Skeletal muscle tissue (tissue), 4 donors: ENCODE results near the gene EDRF1. TPM values are rescaled to one million over a fixed set of nuclear protein-coding genes. Genes with fewer than 3 reads are reported as not detected.

ENCODE experiments used
- H3K27ac ChIP-seq: one replicate; pipeline ENCODE4 v1.7.0; 2013; ENCODE audit warnings: mild to moderate bottlenecking, low read depth, low read length, inconsistent platforms
- H3K27me3 ChIP-seq, 3 donors: one replicate each; pipeline ENCODE4 v1.7.0; 2013; ENCODE audit warnings: low read length in 3 of 3; ENCODE audit not compliant: control insufficient read depth in 3 of 3, insufficient read depth in 3 of 3
- H3K36me3 ChIP-seq, 3 donors: one replicate each; pipeline ENCODE4 v1.7.0; 2013; ENCODE audit warnings: low read length in 3 of 3; ENCODE audit not compliant: control insufficient read depth in 3 of 3, insufficient read depth in 3 of 3
- H3K4me1 ChIP-seq, 3 donors: one replicate each; pipeline ENCODE4 v1.7.0; 2013; ENCODE audit warnings: low read length in 3 of 3, mild to moderate bottlenecking in 3 of 3; ENCODE audit not compliant: control insufficient read depth in 3 of 3, insufficient read depth in 3 of 3
- H3K4me3 ChIP-seq, 3 donors: one replicate each; pipeline ENCODE4 v1.7.0; 2013; ENCODE audit warnings: low read length in 3 of 3
- H3K9ac ChIP-seq, 3 donors: one replicate each; pipeline ENCODE4 v1.7.0; 2013; ENCODE audit warnings: low read length in 3 of 3, mild to moderate bottlenecking in 3 of 3, moderate library complexity in 2 of 3, low read depth in 1 of 3
- H3K9me3 ChIP-seq, 3 donors: one replicate each; pipeline ENCODE4 v1.7.0; 2013; ENCODE audit warnings: low read length in 3 of 3; ENCODE audit not compliant: control insufficient read depth in 3 of 3
- total RNA-seq: library from RNA; depleted of rRNA; stranded (reverse); fragments of >200 nt; gene quantifications from one replicate; pipeline ENCODE4 v1.2.3, GENCODE V29; 2014
- donor health status: Osteomylitis.

Gene EDRF1
- total RNA-seq, 1 donor from 2014 or later = 22.4 TPM

GRCh38 chr10:125757742-125758141 lies 38.2 kb downstream of the EDRF1 start:
- no peak overlapping the region for H3K27ac ChIP-seq
- H3K9me3 ChIP-seq = no peaks in the 10 kb centered on the region
- peaks cover 18 to 63% (median 51%) of the 10 kb centered on the region in 3 donors for H3K36me3 ChIP-seq
- no peaks in the 10 kb centered on the region for H3K4me1 ChIP-seq
- H3K27me3 ChIP-seq = no peaks in the 10 kb centered on the region
- H3K9ac ChIP-seq = no peak overlapping the region
- H3K4me3 ChIP-seq = no peak overlapping the region

GRCh38 chr10:125761961-125762360 lies 42.5 kb downstream of the EDRF1 start:
- Histone ChIP-seq H3K36me3 (peaks cover 31 to 68% (median 53%) of the 10 kb centered on the region in 3 donors), H3K4me1 (no peaks in the 10 kb centered on the region), H3K27me3 (no peaks in the 10 kb centered on the region), H3K27ac (no peak overlapping the region), H3K9ac (no peak overlapping the region), H3K9me3 (no peaks in the 10 kb centered on the region), H3K4me3 (no peak overlapping the region)

DNA sequence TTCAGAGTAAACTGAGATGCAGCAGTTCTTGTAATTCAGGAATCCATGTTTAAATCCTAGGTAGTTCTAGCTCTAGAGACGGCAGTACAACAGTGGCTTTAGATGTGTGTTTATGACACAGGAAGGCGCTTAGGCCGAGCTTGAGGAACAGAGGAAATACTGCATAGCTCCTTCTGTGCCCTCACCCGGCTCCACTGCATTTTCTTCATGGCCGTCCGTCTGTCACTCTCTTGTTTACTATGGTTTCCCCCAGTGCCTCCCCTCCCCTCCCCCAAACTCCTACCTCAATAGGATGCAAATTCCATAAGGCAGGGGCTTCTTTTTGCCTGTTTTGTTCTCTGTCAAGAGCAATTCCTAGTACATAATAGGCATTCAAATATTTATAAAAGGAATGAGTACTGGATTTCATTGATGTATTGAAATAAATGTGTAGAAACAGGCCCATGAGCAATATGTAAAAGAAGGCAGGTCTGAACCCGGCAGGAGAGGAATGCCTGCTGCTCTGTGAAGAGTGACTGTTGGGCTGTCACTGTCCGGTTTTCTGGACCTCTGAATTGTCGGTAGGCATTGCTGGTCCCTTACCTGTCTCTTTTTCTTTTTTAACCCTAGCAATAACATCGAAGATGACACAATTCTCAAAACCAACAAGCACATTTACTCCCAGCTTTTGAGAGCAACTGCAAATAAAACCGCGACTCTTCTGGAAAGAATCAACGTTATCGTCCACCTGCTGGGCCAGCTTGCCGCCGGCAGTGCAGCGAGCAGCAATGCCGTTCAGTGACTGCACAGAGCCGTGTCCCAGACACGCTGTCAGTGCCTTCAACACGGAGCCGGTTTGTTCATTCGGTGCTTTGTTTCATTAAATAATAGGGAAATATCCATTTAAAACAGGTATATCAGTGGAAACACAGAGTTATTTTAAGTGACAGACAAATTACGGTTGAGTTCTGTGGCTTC lies 43.5 kb downstream of the EDRF1 start:
- H3K4me3 ChIP-seq = no peak overlapping the region
- no peak overlapping the region for H3K27ac ChIP-seq
- H3K27me3 ChIP-seq = no peaks in the 10 kb centered on the region
- no peak overlapping the region for H3K9ac ChIP-seq
- peaks cover 31 to 59% (median 47%) of the 10 kb centered on the region in 3 donors for H3K36me3 ChIP-seq
- no peaks in the 10 kb centered on the region for H3K4me1 ChIP-seq
- H3K9me3 ChIP-seq = no peaks in the 10 kb centered on the region

GRCh38 chr10:125765835-125766234 lies 46.3 kb downstream of the EDRF1 start:
- H3K4me3 ChIP-seq = no peak overlapping the region
- H3K4me1 ChIP-seq = peaks cover 0 to 3% (median 0%) of the 10 kb centered on the region in 3 donors
- H3K27ac ChIP-seq = no peak overlapping the region
- H3K9ac ChIP-seq = no peak overlapping the region
- H3K27me3 ChIP-seq = no peaks in the 10 kb centered on the region
- peaks cover 18 to 46% (median 34%) of the 10 kb centered on the region in 3 donors for H3K36me3 ChIP-seq
- H3K9me3 ChIP-seq = no peaks in the 10 kb centered on the region

GRCh38 chr10:125766511-125766910 lies 47.0 kb downstream of the EDRF1 start:
- H3K36me3 ChIP-seq = peaks cover 18 to 39% (median 34%) of the 10 kb centered on the region in 3 donors
- no peaks in the 10 kb centered on the region for H3K9me3 ChIP-seq
- H3K4me3 ChIP-seq = no peak overlapping the region
- peaks cover 0 to 3% (median 0%) of the 10 kb centered on the region in 3 donors for H3K4me1 ChIP-seq
- H3K9ac ChIP-seq = no peak overlapping the region
- H3K27me3 ChIP-seq = no peaks in the 10 kb centered on the region
- H3K27ac ChIP-seq = no peak overlapping the region

DNA sequence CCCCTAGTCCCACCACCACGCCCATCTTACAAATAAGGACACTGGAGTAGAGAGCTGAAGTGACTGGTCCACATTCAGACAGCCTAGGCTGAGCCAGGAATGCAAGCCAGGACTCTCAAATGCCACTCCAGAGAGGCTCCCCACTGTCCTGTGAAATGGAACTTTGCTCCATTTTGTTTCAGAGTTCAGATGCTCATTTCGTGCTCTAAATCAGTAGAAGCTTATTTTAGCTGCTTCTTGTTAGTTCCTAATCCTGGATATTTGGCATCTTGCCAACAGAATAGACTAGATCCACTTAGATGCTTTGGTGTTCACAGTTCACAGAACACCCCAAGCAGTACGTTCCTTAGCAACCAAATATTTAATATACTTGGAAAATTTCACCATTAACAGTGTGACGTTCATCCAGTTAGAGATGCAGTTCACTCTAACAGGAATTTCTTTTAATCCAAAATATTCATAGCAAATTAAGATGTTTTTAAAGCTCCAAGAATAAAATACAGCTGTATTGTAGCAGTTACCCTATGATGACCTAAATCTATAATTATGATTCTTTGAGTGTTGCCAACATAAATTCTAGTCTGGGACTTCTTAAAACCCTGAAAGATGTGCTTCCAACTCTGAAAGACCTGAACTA lies 48.8 kb downstream of the EDRF1 start:
- H3K27ac ChIP-seq = no peak overlapping the region

DNA sequence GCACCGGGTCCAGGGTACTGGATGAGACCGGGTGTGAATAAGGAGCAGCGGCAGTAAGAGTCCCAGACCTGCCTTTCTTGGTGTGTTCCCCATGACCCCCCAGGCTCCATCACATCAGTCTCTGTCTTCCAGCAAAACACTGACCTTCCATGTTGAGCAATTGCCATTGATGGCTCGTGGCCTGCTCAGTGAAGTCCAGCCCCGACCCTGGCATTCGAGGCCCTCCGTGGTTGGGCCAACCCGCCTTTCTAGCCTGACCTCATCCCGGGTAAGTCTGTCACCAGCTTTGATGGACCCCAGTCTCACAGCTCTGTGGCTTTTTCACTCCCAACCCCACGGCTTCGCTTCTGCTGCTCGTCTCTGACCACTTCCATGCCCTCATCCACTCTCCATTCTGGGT lies 49.7 kb downstream of the EDRF1 start:
- no peaks in the 10 kb centered on the region for H3K9me3 ChIP-seq
- H3K27ac ChIP-seq = no peak overlapping the region
- peaks cover 0 to 3% (median 0%) of the 10 kb centered on the region in 3 donors for H3K4me1 ChIP-seq
- H3K36me3 ChIP-seq = peaks cover 9 to 21% (median 13%) of the 10 kb centered on the region in 3 donors
- H3K27me3 ChIP-seq = peaks cover 0 to 7% (median 3%) of the 10 kb centered on the region in 3 donors
- H3K4me3 ChIP-seq = no peak overlapping the region
- no peak overlapping the region for H3K9ac ChIP-seq

More for the DNA sequence above, 48.8 kb downstream of the EDRF1 start:
- Histone ChIP-seq H3K36me3 (peaks cover 14 to 27% (median 22%) of the 10 kb centered on the region in 3 donors), H3K9ac (no peak overlapping the region), H3K4me3 (no peak overlapping the region), H3K9me3 (no peaks in the 10 kb centered on the region), H3K4me1 (peaks cover 0 to 3% (median 0%) of the 10 kb centered on the region in 3 donors), H3K27me3 (peaks cover 0 to 4% (median 3%) of the 10 kb centered on the region in 3 donors)

DNA sequence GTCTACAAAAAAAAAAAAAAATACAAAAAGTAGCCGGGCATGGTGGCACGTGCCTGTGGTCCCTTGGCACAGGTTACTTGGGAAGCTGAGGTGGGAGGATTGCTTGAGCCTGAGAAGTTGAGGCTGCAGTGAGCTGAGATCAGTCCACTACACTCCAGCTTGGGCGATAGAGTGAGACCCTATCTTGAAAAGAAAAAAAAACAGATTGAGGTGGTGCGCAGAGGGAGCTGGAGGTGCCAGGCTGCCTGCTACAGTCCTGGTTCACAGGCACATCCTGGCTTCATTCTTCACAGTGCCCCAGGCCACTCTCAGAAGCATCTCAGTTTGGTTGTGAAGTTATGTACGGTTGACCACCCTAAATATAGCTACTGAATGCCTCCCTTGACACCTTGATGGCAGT lies 51.3 kb downstream of the EDRF1 start:
- no peak overlapping the region for H3K27ac ChIP-seq
- H3K36me3 ChIP-seq = peaks cover 1 to 6% (median 4%) of the 10 kb centered on the region in 3 donors
- H3K9ac ChIP-seq = no peak overlapping the region
- H3K27me3 ChIP-seq = peaks cover 0 to 12% (median 9%) of the 10 kb centered on the region in 3 donors
- H3K9me3 ChIP-seq = no peaks in the 10 kb centered on the region
- no peak overlapping the region for H3K4me3 ChIP-seq
- peaks cover 0 to 3% (median 0%) of the 10 kb centered on the region in 3 donors for H3K4me1 ChIP-seq

- H3K9me3 ChIP-seq = no peaks in the 10 kb centered on the region
- H3K4me3 ChIP-seq = no peak overlapping the region
- peaks cover 0 to 4% (median 4%) of the 10 kb centered on the region in 3 donors for H3K36me3 ChIP-seq
- no peak overlapping the region for H3K27ac ChIP-seq
- peaks cover 0 to 15% (median 9%) of the 10 kb centered on the region in 3 donors for H3K27me3 ChIP-seq
- peaks cover 0 to 3% (median 0%) of the 10 kb centered on the region in 3 donors for H3K4me1 ChIP-seq
- H3K9ac ChIP-seq = no peak overlapping the region
These were observed 52.8 kb downstream of the EDRF1 start for GRCh38 chr10:125772112-125772863.
